ENCODE data around the gene SLC2A10. TPM values are rescaled to one million over a fixed set of nuclear protein-coding genes. Genes with fewer than 3 reads are reported as not detected.

SLC2A10 gene
- total RNA-seq, 1 donor from 2014 or later: 19.4 TPM

- TF ChIP-seq, protein P1, sequence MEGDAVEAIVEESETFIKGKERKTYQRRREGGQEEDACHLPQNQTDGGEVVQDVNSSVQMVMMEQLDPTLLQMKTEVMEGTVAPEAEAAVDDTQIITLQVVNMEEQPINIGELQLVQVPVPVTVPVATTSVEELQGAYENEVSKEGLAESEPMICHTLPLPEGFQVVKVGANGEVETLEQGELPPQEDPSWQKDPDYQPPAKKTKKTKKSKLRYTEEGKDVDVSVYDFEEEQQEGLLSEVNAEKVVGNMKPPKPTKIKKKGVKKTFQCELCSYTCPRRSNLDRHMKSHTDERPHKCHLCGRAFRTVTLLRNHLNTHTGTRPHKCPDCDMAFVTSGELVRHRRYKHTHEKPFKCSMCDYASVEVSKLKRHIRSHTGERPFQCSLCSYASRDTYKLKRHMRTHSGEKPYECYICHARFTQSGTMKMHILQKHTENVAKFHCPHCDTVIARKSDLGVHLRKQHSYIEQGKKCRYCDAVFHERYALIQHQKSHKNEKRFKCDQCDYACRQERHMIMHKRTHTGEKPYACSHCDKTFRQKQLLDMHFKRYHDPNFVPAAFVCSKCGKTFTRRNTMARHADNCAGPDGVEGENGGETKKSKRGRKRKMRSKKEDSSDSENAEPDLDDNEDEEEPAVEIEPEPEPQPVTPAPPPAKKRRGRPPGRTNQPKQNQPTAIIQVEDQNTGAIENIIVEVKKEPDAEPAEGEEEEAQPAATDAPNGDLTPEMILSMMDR (IDR thresholded peaks at IDR 0.05; ENCODE audit: unreplicated experiment): no peak
- H3K36me3 Mint-ChIP-seq (ENCODE audit: low read depth, unreplicated experiment): peaks cover 10% of the 10 kb centered on the region
- H3K4me3 Mint-ChIP-seq (ENCODE audit: unreplicated experiment): peak overlapping the region; percentile 96
- no peak for DNase-seq (ENCODE audit: low spot score)
- H3K27me3 Mint-ChIP-seq (ENCODE audit: unreplicated experiment): no peaks in the 10 kb centered on the region
- peak overlapping the region; percentile 87 for H3K27ac Mint-ChIP-seq (ENCODE audit: unreplicated experiment)
- H3K4me1 Mint-ChIP-seq (ENCODE audit: unreplicated experiment): peaks cover 23% of the 10 kb centered on the region
- no peaks in the 10 kb centered on the region for H3K9me3 Mint-ChIP-seq (ENCODE audit: unreplicated experiment)
Observed at GRCh38 chr20:46688151-46689081, 21.0 kb upstream of the SLC2A10 start.

GRCh38 chr20:46689082-46689753 is 20.2 kb upstream of the SLC2A10 start, which contains the start of gene TP53RK:
TP53RK (minus strand) TSS chr20:46689444; CDS start chr20:46689414, 30 bp downstream.
- H3K36me3 Mint-ChIP-seq (ENCODE audit: low read depth, unreplicated experiment): peaks cover 10% of the 10 kb centered on the region
- DNase-seq (ENCODE audit: low spot score): peak; percentile 95
- H3K4me3 Mint-ChIP-seq (ENCODE audit: unreplicated experiment): peak within 1 kb of the TSS; percentile 96
- H3K9me3 Mint-ChIP-seq (ENCODE audit: unreplicated experiment): no peaks in the 10 kb centered on the region
- TF ChIP-seq, protein P1 (IDR thresholded peaks at IDR 0.05; ENCODE audit: unreplicated experiment): peak; percentile 38
- peak within 1 kb of the TSS; percentile 94 for H3K27ac Mint-ChIP-seq (ENCODE audit: unreplicated experiment)
- H3K4me1 Mint-ChIP-seq (ENCODE audit: unreplicated experiment): peaks cover 15% of the 10 kb centered on the region
- no peaks in the 10 kb centered on the region for H3K27me3 Mint-ChIP-seq (ENCODE audit: unreplicated experiment)

DNA sequence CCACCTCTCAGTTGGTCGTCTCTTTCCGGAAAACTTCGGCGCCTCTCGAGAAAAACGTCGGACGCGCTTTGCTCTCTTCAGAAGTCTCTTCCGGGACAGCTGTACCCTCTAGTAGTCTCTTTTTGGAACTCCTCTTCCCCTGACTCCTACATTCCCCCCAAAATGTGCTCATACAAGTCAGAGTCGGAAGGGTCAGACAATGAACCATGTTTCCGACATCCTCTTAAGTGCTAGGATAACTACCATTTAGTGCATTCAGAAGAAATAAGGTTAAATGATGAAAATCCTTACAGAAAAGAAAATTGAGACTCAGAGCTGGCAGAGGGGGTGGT is 19.7 kb upstream of the SLC2A10 start:
- peaks cover 10% of the 10 kb centered on the region for H3K36me3 Mint-ChIP-seq (ENCODE audit: low read depth, unreplicated experiment)
- no peak for DNase-seq (ENCODE audit: low spot score)
- TF ChIP-seq, protein P1 (IDR thresholded peaks at IDR 0.05; ENCODE audit: unreplicated experiment): no peak
- H3K4me3 Mint-ChIP-seq (ENCODE audit: unreplicated experiment): peak overlapping the region; percentile 91
- H3K27me3 Mint-ChIP-seq (ENCODE audit: unreplicated experiment): peaks cover 2% of the 10 kb centered on the region
- H3K9me3 Mint-ChIP-seq (ENCODE audit: unreplicated experiment): no peaks in the 10 kb centered on the region
- peaks cover 16% of the 10 kb centered on the region for H3K4me1 Mint-ChIP-seq (ENCODE audit: unreplicated experiment)
- H3K27ac Mint-ChIP-seq (ENCODE audit: unreplicated experiment): peak overlapping the region; percentile 94

DNA sequence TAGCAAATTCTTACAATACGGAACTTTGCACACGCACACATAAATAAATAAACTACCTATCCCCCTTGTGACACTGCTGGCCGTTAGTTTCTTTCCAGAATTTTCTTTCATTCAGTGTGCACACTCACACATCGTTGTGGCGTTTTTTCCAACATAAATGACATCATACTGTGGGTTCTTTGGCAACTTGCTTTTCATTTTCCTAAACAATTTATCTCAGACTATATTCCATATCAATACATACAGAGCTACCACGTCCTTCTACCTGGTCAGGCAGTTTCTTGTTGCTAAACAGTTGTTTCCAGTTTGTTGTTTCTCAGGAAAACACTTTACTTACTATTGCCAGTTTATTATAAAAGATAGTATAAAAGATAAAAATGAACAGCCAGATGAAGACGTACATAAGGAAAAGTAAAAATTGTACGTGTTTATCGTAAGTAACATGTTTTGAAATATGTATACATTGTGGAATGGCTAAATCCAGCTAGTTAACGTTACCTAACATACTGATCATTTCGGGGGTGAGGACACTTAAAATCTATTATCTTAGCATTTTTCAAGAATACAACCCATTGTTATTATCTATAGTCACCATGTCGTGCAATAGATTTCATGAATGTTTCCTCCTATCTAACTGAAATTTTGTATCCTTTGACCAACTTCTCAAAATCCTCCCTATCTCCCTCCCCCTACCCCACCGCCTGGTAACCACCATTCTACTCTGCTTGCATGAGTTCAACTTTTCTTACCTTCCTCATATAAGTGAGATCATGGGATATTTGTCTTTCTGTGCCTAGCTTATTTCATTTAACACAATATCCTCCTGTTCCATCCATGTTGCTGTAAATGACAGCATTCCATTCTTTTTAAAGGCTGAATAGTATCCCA is 19.0 kb upstream of the SLC2A10 start:
- H3K36me3 Mint-ChIP-seq (ENCODE audit: low read depth, unreplicated experiment): peaks cover 10% of the 10 kb centered on the region
- H3K9me3 Mint-ChIP-seq (ENCODE audit: unreplicated experiment): no peaks in the 10 kb centered on the region
- no peak for DNase-seq (ENCODE audit: low spot score)
- peak overlapping the region; percentile 91 for H3K4me3 Mint-ChIP-seq (ENCODE audit: unreplicated experiment)
- peaks cover 16% of the 10 kb centered on the region for H3K4me1 Mint-ChIP-seq (ENCODE audit: unreplicated experiment)
- H3K27me3 Mint-ChIP-seq (ENCODE audit: unreplicated experiment): peaks cover 2% of the 10 kb centered on the region
- H3K27ac Mint-ChIP-seq (ENCODE audit: unreplicated experiment): peak overlapping the region; percentile 89
- TF ChIP-seq, protein P1 (IDR thresholded peaks at IDR 0.05; ENCODE audit: unreplicated experiment): no peak

All from endothelial cell (in vitro differentiated cells).